HG03097 (cell line): ENCODE results near the gene ICA1L.
"Not testable (repeated sequence)": the region's sequence is repeated elsewhere in the genome, so short reads cannot be mapped to it uniquely, and the experiment has no call there.

Experiments
- ATAC-seq: cut with Tn5 transposase; IDR thresholded peaks from one replicate; pipeline ENCODE4 v1.9.1; 2021; ENCODE audit not compliant: unreplicated experiment, low FRiP score

The ICA1L gene

DNA sequence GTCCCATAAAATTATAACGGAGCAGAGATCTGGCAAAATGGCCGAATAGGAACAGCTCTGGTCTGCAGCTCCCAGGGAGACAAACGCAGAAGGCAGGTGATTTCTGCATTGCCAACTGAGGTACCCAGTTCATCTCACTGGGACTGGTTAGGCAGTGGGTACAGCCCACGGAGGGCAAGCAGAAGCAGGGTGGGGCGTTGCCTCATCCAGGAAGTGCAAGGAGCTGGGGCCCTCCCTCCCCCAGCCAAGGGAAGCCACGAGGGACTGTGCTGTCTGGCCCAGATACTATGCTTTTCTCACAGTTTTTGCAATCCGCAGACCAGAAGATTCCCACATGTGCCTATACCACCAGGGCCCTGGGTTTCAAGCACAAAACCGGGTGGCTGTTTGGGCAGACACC is 22.8 kb downstream of the ICA1L start:
- no peak for ATAC-seq

GRCh38 chr2:202847693-202848524 is 23.7 kb downstream of the ICA1L start:
- ATAC-seq = no peak

DNA sequence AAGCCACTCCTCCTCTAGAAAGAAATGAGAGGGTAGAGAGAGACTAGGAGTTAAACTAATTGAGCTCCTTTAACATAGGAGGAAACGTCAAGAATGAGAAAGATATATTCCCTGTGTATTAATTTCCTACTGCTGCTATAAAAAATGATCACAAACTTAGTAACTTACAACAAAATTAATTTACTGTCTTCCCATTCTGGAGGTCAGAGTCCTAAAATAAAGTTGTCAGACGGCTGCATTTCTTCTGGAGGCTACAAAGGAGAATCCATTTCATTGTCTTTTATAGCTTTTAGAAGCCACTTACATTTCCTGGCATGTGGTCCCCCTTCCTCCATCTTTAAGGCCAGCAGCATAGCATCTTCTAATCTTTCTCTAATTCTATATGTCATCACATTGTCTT is 26.9 kb downstream of the ICA1L start:
- ATAC-seq = no peak

GRCh38 chr2:202842690-202843089 is 28.9 kb downstream of the ICA1L start:
- ATAC-seq = no peak

DNA sequence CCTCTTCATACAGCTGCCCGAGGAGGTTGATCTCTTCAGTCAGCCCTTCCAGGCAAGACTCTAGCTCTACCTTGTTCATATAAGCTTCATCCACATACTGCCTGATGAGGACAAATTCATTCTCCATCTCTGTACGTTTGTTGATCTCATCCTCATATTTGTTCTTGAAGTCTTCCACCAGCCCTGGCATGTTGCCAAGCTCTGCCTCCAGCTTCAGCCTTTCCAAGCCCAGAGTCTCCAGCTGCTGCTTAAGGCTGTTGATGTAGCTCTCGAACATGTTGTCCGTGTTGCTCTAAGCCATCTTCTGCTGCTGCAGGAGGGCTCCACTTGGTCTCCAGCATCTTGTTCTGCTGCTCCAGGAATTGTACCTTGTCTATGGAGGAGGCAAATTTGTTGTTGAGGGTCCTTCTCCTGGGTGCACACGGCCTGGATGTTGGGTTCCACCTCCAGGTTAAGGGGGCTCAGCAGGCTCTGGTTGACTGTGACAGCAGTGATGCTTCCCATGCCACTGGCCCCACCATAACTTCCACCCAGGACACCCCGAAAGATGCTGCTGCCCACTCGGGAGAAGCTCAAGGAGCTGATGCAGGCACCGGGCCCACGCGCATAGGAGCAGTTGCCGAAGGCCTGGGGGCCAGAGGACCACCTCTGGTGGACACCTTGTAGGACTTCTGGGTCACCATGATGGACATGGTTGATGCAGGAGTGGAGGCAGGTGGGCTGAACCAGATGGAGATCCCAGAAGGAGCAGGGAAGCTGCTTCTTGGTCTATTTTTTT is 30.3 kb downstream of the ICA1L start:
- no peak for ATAC-seq

GRCh38 chr2:202831242-202832220 is 40.0 kb downstream of the ICA1L start:
- no peak for ATAC-seq

- no peak for ATAC-seq
These were observed 46.7 kb downstream of the ICA1L start for GRCh38 chr2:202824901-202825300.

DNA sequence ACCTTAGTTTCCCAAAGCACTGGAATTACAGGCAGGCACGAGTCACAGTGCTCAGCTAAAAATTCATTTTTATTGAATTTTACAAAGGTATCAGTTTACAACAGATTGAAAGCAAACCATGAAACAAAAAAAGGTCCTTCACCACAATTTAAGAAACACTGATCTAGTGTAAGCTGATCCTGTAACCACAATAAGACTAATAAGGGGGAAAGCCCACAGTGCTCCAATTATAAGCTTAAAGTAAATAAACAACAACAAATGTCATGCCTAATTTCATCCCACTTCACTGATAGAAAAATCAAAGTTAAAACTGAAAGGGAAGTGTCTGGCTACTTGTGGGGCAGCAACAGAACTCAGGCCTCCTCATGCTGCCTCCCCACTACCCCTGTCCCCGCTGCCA is 49.2 kb downstream of the ICA1L start:
- no peak for ATAC-seq

GRCh38 chr2:202821206-202822160 is 50.1 kb downstream of the ICA1L start:
- ATAC-seq = no peak

- ATAC-seq = no peak
These were observed 53.2 kb downstream of the ICA1L start for GRCh38 chr2:202818321-202818720.

DNA sequence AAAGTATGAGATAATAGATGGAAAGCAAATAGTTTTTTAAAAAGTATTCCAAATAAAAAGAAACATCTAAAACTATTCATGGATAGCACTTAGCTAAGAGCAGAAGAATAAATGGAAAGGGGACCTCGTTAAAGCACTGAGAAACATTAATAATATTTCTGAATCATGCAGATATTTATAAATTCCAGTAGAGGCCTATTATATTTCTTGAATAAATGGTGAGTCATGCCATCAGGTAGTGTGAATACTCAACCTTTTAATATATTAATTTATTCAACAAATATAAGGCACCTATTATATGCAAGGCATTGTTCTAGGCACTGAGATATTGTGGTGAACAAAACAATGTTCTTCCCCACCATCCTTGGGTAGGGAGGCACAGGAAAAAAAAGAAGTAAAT is 53.8 kb downstream of the ICA1L start:
- ATAC-seq = no peak

- ATAC-seq = no peak
These were observed 55.8 kb downstream of the ICA1L start for GRCh38 chr2:202815548-202816360.

DNA sequence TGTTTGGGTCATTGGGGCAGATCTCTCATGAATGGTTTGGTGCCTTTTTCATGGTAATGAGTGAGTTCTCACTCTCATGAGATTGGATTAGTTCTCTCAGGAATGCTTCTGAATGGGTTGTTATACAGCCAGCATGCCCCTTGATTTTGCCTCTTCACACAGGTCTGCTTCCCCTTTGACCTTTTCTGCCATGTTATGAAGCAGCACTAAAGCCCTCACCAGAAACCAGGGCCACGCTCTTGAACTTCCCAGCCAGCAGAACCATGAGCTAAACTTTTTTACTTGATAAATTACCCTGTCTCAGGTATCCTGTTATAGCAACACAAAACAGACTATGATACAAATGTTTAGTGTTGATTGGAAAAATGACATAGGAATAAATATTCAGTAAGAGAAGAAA is 57.3 kb downstream of the ICA1L start:
- ATAC-seq = no peak

- no peak for ATAC-seq
These were observed 58.2 kb downstream of the ICA1L start for GRCh38 chr2:202813387-202813786.

DNA sequence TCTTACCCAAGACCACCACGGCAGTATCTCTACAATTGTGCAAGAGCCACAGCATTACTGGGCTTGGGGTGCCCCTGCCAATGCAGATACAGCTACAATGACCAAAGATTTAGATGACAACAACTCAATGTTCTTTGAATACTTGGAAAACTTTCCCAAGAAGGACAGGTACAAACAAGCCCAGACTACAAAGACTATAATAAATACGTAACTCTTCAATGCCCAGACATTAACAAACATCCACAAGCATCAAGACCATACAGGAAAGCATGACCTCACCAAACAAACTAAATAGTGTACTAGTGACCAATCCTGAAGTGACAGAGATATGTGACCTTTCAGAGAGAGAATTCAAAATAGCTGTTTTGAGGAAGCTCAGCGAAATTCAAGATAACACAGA is 62.8 kb downstream of the ICA1L start:
- ATAC-seq = no peak

DNA sequence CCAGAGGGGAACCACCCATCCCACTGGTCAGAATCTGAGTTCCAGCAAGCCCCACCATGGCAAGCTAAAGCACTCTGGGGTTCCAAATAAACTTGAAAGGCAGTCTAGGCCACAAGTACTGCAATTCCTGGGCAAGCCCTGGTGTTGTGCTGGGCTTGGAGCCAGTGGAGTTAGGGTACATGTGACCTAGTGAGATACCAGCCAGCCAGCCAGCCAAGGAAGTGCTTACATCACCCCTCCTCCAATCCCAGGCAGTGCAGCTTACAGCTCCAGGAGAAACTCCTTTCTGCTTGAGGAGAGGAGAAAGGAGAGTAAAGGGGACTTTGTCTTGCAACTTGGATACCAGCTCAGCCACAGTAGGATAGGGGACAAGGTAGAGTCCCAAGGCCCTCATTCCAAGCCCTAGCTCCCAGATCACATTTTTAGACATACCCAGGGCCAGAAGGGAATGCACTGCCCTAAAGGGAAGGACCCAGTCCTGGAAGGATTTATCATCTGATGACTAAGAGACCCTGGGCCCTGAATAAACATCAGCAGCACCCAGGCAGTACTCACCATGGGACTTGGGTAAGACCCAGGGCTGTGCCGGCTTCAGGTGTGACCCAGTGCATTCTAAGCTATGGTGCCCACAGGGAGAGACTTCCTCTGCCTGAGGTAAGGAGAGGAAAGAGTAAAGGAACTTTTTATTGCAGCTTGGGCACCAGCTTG is 64.0 kb downstream of the ICA1L start:
- not testable (repeated sequence) for ATAC-seq

DNA sequence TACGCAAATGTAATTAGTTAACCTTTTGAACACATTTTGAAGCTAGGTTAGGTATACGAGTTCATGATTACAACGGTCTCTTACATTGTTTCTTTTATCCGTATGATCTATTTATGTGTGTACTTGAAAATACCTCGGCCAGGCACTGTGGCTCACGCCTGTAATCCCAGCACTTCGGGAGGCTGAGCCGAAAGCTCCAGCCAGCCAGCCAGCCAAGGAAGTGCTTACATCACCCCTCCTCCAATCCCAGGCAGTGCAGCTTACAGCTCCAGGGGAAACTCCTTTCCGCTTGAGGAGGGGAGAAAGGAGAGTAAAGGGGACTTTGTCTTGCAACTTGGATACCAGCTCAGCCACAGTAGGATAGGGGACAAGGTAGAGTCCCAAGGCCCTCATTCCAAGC is 65.7 kb downstream of the ICA1L start:
- not testable (repeated sequence) for ATAC-seq

DNA sequence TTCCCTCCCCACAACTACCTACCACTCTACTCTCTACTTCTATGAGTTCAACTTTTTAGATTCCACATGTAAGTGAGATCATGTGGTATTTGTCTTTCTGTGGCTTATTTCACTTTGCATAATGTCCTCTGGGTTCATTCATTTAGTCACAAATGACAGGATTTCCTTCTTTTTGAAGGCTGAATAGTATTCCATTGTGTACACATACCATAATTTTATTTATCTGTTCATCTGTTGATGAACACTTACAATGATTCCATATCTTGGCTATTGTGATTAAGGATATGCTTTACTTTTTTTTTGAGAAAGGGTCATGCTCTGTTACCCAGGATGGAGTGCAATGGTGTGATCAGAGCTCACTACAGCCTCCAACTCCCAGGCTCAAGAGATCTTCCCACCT is 73.6 kb downstream of the ICA1L start:
- ATAC-seq = no peak
